Measurements from ENCODE around the gene NBAS. TPM values are rescaled to one million over a fixed set of nuclear protein-coding genes. Genes with fewer than 3 reads are reported as not detected.

NBAS gene
- total RNA-seq, 1 experiment from 2014 or later = 46.4 TPM

- intact Hi-C loops (cut with micrococcal nuclease) = no loop called here
- H3K36me3 Mint-ChIP-seq (ENCODE audit: insufficient read depth, unreplicated experiment) = peaks cover 88% of the 10 kb centered on the region
- ChIA-PET CTCF (interaction anchor here (0.6 kb wide), 1 partner anchor 12 kb away, joined by 3 read pairs; no protein-coding TSS in a partner anchor), POLR2A (interaction anchor here (1.7 kb wide), 2 partner anchors 8 to 16 kb away, joined by 6 to 8 read pairs; no protein-coding TSS in a partner anchor)
- no peak for TF ChIP-seq CTCF (IDR thresholded peaks at IDR 0.05; ENCODE audit: unreplicated experiment)
- H3K27me3 Mint-ChIP-seq (ENCODE audit: insufficient read depth, unreplicated experiment) = no peaks in the 10 kb centered on the region
- DNase-seq (ENCODE audit: unreplicated experiment) = no peak
- H3K27ac Mint-ChIP-seq (ENCODE audit: low read depth, unreplicated experiment) = no peak overlapping the region
- H3K4me1 Mint-ChIP-seq (ENCODE audit: insufficient read depth, unreplicated experiment) = no peaks in the 10 kb centered on the region
- no TSS peak for BruUV-seq (replicated peaks)
- no peak overlapping the region for H3K4me3 Mint-ChIP-seq (ENCODE audit: unreplicated experiment)
- no peaks in the 10 kb centered on the region for H3K9me3 Mint-ChIP-seq (ENCODE audit: unreplicated experiment)
Observed at GRCh38 chr2:15608392-15608761, 47.2 kb upstream of the NBAS start.

DNA sequence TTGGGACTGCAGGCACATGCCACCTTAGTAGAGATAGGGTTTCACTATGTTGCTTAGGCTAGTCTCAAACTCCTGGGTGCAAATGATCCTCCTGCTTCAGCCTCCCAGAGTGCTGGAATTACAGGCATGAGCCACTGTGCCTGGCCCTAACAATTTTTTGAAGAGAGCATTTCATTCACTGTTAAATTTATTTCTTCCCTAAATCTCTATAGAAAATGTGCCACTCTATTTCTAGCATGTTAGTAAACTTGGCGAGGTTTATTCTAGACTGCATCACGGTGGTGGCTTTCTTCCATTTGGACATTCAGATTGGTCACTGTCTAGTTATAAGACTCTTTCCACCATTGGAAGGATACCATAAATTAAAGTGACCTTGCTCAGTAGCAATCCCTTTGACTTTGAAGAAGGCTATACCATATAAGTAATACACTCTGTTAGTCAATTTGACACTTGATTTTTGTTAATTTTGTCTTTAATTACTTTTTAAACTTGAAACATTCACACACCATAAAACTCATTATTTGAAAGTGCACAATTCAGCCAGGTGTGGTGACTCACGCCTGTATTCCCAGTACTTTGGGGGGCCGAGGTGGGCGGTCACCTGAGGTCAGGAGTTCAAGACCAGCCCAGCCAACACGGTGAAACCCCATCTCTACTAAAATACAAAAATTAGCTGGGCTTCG is 46.7 kb upstream of the NBAS start:
- no peak for TF ChIP-seq CTCF (IDR thresholded peaks at IDR 0.05; ENCODE audit: unreplicated experiment)
- intact Hi-C loops (cut with micrococcal nuclease) = no loop called here
- BruUV-seq (replicated peaks) = no TSS peak
- no peak for DNase-seq (ENCODE audit: unreplicated experiment)
- peaks cover 88% of the 10 kb centered on the region for H3K36me3 Mint-ChIP-seq (ENCODE audit: insufficient read depth, unreplicated experiment)
- no peaks in the 10 kb centered on the region for H3K27me3 Mint-ChIP-seq (ENCODE audit: insufficient read depth, unreplicated experiment)
- ChIA-PET CTCF (interaction anchor here (0.6 kb wide), 1 partner anchor 11 kb away, joined by 3 read pairs; no protein-coding TSS in a partner anchor), POLR2A (interaction anchor here (1.7 kb wide), 2 partner anchors 8 to 15 kb away, joined by 6 to 8 read pairs; no protein-coding TSS in a partner anchor)
- no peak overlapping the region for H3K4me3 Mint-ChIP-seq (ENCODE audit: unreplicated experiment)
- no peaks in the 10 kb centered on the region for H3K4me1 Mint-ChIP-seq (ENCODE audit: insufficient read depth, unreplicated experiment)
- H3K9me3 Mint-ChIP-seq (ENCODE audit: unreplicated experiment) = no peaks in the 10 kb centered on the region
- no peak overlapping the region for H3K27ac Mint-ChIP-seq (ENCODE audit: low read depth, unreplicated experiment)

DNA sequence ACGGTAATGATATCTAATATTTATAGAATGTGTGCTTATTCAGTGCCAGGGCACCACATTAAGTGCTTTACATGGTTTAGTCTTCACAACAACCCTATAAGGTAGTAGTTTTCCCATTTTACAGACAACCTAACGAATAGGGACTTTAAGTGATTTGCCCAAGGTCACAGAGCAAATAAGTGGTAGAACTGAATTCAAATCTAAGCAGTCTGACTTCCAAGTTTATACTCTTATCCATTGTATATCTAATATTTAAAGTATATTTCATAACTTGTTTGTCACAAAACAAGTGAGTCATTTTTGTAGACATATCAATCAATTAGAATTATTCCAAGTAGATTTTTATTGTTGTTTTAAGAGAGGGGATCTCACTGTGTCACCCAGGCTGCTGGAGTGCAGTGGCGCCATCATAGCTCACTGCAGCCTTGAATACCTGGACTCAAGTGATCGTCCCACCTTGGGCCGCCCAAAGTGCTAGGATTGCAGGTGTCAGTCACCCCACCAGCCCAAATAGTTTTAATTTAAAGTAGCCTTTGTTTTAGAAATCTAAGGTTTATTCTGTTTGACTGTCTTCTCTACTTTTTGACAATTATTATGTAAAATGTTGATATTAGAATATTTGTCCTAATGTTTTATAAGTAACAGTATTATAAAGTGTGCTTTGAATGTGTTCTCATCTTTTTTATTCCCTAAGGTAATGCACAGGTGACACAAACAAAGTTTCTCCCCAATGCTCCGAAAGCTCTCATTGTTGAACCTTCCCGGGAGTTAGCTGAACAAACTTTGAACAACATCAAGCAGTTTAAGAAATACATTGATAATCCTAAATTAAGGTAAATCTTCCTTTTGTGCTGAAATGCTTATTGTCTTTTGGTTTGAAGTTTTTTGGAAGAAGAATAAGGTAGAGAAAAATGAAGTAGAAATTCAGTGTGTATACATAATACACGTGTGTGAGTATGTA is 45.6 kb upstream of the NBAS start:
- POLR2A ChIA-PET = interaction anchor here (0.7 kb wide), 1 partner anchor 802 kb away, joined by 4 read pairs; no protein-coding TSS in a partner anchor
- BruUV-seq (replicated peaks) = no TSS peak
- Mint-ChIP-seq H3K36me3 (ENCODE audit: insufficient read depth, unreplicated experiment) (peaks cover 89% of the 10 kb centered on the region), H3K27ac (ENCODE audit: low read depth, unreplicated experiment) (no peak overlapping the region), H3K9me3 (ENCODE audit: unreplicated experiment) (no peaks in the 10 kb centered on the region), H3K27me3 (ENCODE audit: insufficient read depth, unreplicated experiment) (no peaks in the 10 kb centered on the region), H3K4me1 (ENCODE audit: insufficient read depth, unreplicated experiment) (no peaks in the 10 kb centered on the region), H3K4me3 (ENCODE audit: unreplicated experiment) (no peak overlapping the region)
- CTCF ChIA-PET = no interaction called here
- DNase-seq (ENCODE audit: unreplicated experiment) = no peak
- intact Hi-C loops (cut with micrococcal nuclease) = no loop called here
- TF ChIP-seq CTCF (IDR thresholded peaks at IDR 0.05; ENCODE audit: unreplicated experiment) = no peak

DNA sequence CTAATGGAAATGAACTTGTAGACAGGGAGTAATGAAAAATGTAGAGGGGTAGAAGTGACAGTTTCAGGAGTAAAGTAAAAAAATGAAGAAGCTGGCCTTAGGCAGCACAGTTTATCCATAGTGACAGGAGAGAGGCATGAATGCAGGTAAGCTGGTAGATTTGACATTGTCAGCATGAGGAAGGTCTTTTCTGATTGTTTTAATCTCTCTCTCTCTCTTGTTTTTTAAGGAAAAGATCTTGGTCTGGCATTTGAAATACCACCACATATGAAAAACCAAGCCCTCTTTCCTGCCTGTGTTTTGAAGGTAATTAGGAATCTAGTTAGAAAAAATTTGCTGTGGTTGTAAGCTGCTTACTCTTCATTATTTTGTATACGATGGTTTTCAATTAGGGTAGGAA is 44.6 kb upstream of the NBAS start:
- ChIA-PET POLR2A (no interaction called here), CTCF (interaction anchor here (0.7 kb wide), 1 partner anchor 29 kb away, joined by 3 read pairs; no protein-coding TSS in a partner anchor)
- Mint-ChIP-seq H3K36me3 (ENCODE audit: insufficient read depth, unreplicated experiment) (peaks cover 100% of the 10 kb centered on the region), H3K27ac (ENCODE audit: low read depth, unreplicated experiment) (no peak overlapping the region), H3K4me3 (ENCODE audit: unreplicated experiment) (no peak overlapping the region), H3K27me3 (ENCODE audit: insufficient read depth, unreplicated experiment) (no peaks in the 10 kb centered on the region), H3K9me3 (ENCODE audit: unreplicated experiment) (no peaks in the 10 kb centered on the region), H3K4me1 (ENCODE audit: insufficient read depth, unreplicated experiment) (no peaks in the 10 kb centered on the region)
- no TSS peak for BruUV-seq (replicated peaks)
- no peak for TF ChIP-seq CTCF (IDR thresholded peaks at IDR 0.05; ENCODE audit: unreplicated experiment)
- no peak for DNase-seq (ENCODE audit: unreplicated experiment)
- intact Hi-C loops (cut with micrococcal nuclease) = no loop called here

All from MCF 10A (cell line).